Activated CD4-positive, alpha-beta T cell treated with anti-CD3 and anti-CD28 coated beads for 36 hours (primary cell): ENCODE results near the gene ARMC6. TPM values are rescaled to one million over a fixed set of nuclear protein-coding genes. Genes with fewer than 3 reads are reported as not detected.
A peak's percentile ranks its signal among the peaks of the same experiment; 100 is the strongest.

ENCODE experiments used
- ATAC-seq: fragments of 200-7000 bp; cut with Tn5 transposase; one replicate; pipeline ENCODE4 v1.10.0; 2021; ENCODE audit warnings: mild to moderate bottlenecking, moderate library complexity
- CTCF ChIA-PET: fragments of 350-600 bp; sonication (Branson Sonifier 250); formaldehyde crosslinking; loops from one replicate; lab custom pipeline; 2021; ENCODE audit warnings: antibody characterized with exemption; lab: Charles Lee
- POLR2A ChIA-PET: fragments of 350-600 bp; sonication (Branson Sonifier 250); formaldehyde crosslinking; loops from one replicate; lab custom pipeline; 2021; ENCODE audit warnings: antibody characterized with exemption, inconsistent platforms; lab: Charles Lee
- DNase-seq: peaks from one replicate; pipeline ENCODE4 v3.0.0-alpha.2; 2020
- H3K27ac Mint-ChIP-seq: one replicate; pipeline ENCODE4 v1.8.0; 2021; ENCODE audit warnings: mixed read lengths
- H3K27me3 Mint-ChIP-seq: one replicate; pipeline ENCODE4 v1.8.0; 2021; ENCODE audit warnings: mixed read lengths
- H3K36me3 Mint-ChIP-seq: one replicate; pipeline ENCODE4 v1.8.0; 2021; ENCODE audit warnings: low read depth, mixed read lengths
- H3K4me1 Mint-ChIP-seq: one replicate; pipeline ENCODE4 v1.8.0; 2021; ENCODE audit warnings: mixed read lengths
- H3K4me3 Mint-ChIP-seq: one replicate; pipeline ENCODE4 v1.8.0; 2021; ENCODE audit warnings: mild to moderate bottlenecking, moderate library complexity, mixed read lengths
- H3K9me3 Mint-ChIP-seq: one replicate; pipeline ENCODE4 v1.8.0; 2021; ENCODE audit warnings: low read depth, mixed read lengths
- intact Hi-C, 2 experiments: fragments of 100-400 bp; cut with DNase I in 1 of 2; cut with micrococcal nuclease in 1 of 2; formaldehyde crosslinking; loops; one replicate each; pipeline versions ENCODE4 v1.14.2 to v1.15.1; 2022 to 2024; cut with DNase I, micrococcal nuclease
- total RNA-seq, 2 experiments: library from RNA; stranded (reverse); gene quantifications; one replicate each; pipeline ENCODE4 v1.2.3, GENCODE V29; 2021

The ARMC6 gene
- total RNA-seq, 2 experiments from 2014 or later = 33.0 to 40.8 TPM

DNA sequence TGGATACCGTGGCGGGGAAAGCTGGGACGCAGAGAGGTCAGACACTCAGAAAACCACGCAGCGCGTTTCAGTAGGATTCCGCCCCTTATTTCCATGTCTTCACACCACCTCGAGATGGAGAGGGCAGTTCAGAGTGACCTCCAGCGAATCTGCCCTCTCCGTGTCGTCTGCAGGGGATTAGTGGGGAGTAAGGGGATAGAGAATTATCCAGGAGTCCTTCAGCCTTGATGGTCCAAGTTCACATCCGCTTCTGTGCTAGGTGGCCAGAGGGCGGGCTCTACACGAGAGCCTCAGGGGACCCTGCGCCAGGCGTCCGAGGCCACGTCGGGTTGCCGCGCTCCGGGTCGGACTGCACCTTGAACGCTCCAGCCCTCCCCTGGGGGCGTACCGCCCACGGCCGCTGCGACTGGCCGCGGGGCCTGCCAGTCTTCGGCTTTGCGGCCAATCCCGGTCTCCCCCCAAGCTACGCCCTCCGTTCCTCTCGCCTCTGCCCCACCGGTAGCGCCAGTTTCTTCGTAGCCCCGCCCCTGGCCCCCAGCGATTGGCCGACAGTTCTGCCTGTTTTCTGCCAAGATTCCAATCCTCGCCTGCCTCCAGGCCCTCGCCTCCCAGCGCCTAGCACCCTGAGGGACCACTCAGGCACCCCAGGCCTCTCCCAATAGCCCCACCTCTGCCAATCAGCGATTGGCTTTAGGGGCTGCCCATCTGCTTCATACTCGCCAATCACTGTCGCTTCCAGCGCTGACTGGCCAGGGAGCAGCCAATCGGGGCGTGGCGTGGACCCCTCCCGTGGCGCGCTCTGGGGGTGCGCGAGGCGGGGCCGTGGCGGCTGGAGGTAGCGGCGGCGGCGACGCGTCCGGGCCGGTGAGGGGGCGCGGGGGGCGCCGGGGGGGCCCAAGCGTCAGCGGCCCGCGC, 30.0 kb downstream of the ARMC6 start, which contains the start of gene SLC25A42:
SLC25A42 (plus strand) TSS at position 812 of the 915 bp plus-strand sequence. CDS start 32,131 bp downstream, outside the sequence.
- intact Hi-C loops = loop anchor here (1.0 to 10.0 kb wide), 17 partner anchors 30 to 541 kb away; partner anchors contain the start of genes ARMC6 (in 2 of the 2), SUGP2 (in 2 of the 2), TMEM161A (in 2 of the 2) and BORCS8 (in 1 of the 2)
- H3K27me3 Mint-ChIP-seq = no peaks in the 10 kb centered on the region
- ChIA-PET POLR2A (interaction anchor here (0.5 to 0.8 kb wide), 3 partner anchors 24 to 67 kb away, joined by 3 read pairs; no protein-coding TSS in a partner anchor), CTCF (interaction anchor here (0.7 to 1.7 kb wide), 6 partner anchors 9 to 735 kb away, joined by 3 to 6 read pairs (median 3); no protein-coding TSS in a partner anchor)
- ATAC-seq = peak; percentile 96
- H3K4me1 Mint-ChIP-seq = peaks cover 34% of the 10 kb centered on the region
- DNase-seq = peak; percentile 99
- H3K27ac Mint-ChIP-seq = peak within 1 kb of the TSS; percentile 85
- no peaks in the 10 kb centered on the region for H3K9me3 Mint-ChIP-seq
- peak within 1 kb of the TSS; percentile 75 for H3K4me3 Mint-ChIP-seq
- H3K36me3 Mint-ChIP-seq = no peaks in the 10 kb centered on the region

DNA sequence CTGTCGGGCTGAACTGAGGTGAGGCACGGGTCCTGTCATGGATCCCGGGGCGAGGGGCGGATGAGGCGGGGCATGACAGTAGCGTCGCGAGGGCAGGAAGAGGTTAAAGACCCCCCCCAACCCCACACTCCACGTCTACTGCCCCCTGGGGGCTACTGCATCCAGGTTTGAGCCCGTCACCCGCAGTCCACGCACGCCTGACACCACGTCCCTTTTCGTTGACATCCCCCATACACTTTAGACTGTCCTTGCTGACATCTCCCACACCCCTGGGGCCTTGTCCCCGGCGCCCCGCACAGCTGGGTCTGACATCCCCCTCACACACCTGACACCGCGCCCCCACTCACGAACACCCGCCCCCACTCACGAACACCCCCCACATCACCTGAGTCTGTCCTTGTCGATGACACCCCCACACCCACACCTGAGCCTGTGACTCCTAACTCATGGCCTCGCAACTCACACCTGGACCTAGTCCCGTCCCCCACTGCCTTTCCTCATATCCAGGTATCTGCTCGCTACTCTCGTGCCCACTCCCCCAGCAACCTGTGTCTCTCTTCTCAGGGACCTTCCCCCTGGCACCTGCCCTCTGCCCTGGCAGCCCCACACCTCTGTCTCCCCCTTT, 30.8 kb downstream of the ARMC6 start:
- H3K27ac Mint-ChIP-seq = peak overlapping the region; percentile 62
- POLR2A ChIA-PET = no interaction called here
- intact Hi-C loops = loop anchor here in 1 of 2 experiments (5.0 to 10.0 kb wide), 2 partner anchors 477 to 531 kb away; partner anchors contain the start of gene REX1BD
- H3K36me3 Mint-ChIP-seq = no peaks in the 10 kb centered on the region
- no peaks in the 10 kb centered on the region for H3K9me3 Mint-ChIP-seq
- CTCF ChIA-PET = interaction anchor here (1.0 to 1.7 kb wide), 4 partner anchors 24 to 111 kb away, joined by 3 to 6 read pairs (median 4); no protein-coding TSS in a partner anchor
- DNase-seq = no peak
- H3K4me3 Mint-ChIP-seq = peak overlapping the region; percentile 75
- H3K4me1 Mint-ChIP-seq = peaks cover 36% of the 10 kb centered on the region
- no peaks in the 10 kb centered on the region for H3K27me3 Mint-ChIP-seq
- peak; percentile 13 for ATAC-seq

DNA sequence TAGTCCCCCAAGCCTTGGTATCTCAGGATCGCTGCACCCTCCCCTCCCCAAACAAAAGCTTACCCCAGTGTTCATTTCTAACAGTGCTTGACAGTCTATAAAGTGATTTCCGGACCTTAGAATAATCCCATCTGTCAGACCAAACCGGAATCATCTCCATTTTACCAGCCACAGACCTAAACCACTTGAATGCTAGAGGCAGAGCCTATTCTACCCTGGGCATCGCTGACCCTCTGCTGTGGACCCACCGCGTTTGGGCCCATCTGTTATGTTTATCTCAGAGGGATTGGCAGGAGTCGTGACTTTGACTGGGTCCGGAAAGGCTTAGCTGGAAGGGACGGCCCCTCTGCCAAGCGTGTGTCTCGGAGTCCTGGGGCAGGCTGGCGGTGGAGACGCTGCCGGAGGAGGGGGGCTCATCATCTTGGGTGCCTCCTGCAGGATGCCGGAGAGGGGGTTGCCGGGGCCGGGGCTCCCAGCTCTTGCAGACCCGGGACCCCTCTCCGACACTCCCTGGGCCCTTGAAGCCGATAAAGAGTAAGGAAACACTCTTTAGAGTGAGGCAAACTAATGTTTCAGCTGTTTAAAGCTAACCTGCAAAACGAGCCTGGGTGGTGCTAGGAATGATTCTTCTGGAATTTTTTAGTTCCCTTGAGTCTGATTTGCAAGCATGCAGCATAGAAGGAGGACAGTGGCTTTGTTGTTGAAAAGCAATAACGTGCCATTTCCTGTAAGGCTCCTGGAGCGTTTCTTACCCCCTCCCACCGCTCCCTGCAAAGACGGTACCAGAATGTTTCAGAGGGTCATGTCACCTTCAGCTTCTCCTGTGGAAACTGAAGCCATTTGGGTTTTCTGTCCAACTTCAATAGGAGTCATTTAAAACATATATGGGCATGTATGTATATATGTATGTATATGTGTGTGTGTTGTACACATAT, 31.7 kb downstream of the ARMC6 start:
- no peak for ATAC-seq
- POLR2A ChIA-PET = no interaction called here
- peaks cover 40% of the 10 kb centered on the region for H3K4me1 Mint-ChIP-seq

DNA sequence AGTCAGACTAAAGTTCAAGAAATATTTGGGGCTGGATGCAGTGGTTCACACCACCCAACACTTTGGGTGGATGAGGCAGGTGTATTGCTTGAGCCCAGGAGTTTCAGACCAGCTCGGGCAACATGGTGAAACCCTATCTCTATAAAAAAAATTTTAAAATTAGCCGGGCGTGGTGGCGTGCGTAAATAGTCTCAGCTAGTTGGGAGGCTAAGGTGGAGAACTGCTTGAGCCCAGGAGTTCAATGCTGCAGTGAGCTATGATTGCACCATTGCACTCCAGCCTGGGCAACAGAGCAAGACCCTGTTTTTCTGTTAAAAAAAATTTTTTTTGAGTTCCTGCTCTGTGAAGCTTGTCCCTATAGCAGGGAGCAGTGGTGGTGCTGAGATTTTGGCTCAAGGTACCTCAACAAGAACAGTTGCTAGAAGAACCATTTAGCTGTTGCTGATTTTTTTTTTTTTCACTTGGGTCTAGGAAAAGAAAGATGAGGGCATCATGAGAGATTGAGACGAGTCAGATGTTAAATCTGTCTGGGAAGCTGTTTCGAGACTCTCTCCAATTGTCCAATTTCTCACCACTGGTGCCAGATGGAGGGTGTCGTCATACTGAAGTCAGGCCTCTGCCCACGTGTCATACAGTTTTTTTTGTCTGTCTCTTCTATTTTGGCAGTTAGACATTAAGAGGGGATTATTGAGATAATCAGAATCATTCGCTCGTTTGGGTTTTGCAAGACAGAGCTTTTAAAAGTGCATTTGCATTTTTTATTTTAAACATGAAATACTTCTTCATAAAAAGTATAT, 34.1 kb downstream of the ARMC6 start:
- Mint-ChIP-seq H3K27me3 (no peaks in the 10 kb centered on the region), H3K27ac (no peak overlapping the region), H3K9me3 (no peaks in the 10 kb centered on the region), H3K36me3 (no peaks in the 10 kb centered on the region), H3K4me1 (peaks cover 32% of the 10 kb centered on the region), H3K4me3 (no peak overlapping the region)
- no peak for ATAC-seq
- DNase-seq = no peak
- intact Hi-C loops = loop anchor here in 1 of 2 experiments (10.0 kb wide), 1 partner anchor 527 kb away; no protein-coding TSS in a partner anchor
- POLR2A ChIA-PET = interaction anchor here (0.6 kb wide), 1 partner anchor 379 kb away, joined by 3 read pairs; no protein-coding TSS in a partner anchor
- CTCF ChIA-PET = interaction anchor here (0.8 to 1.0 kb wide), 2 partner anchors 18 to 81 kb away, joined by 3 read pairs; no protein-coding TSS in a partner anchor

More for the DNA sequence above, 31.7 kb downstream of the ARMC6 start:
- no peaks in the 10 kb centered on the region for H3K27me3 Mint-ChIP-seq
- intact Hi-C loops = loop anchor here in 1 of 2 experiments (5.0 to 10.0 kb wide), 2 partner anchors 478 to 530 kb away; partner anchors contain the start of gene REX1BD
- DNase-seq = peak; percentile 65
- H3K9me3 Mint-ChIP-seq = no peaks in the 10 kb centered on the region
- peak overlapping the region; percentile 62 for H3K27ac Mint-ChIP-seq
- CTCF ChIA-PET = interaction anchor here (1.0 to 1.5 kb wide), 3 partner anchors 25 to 110 kb away, joined by 3 to 4 read pairs (median 3); no protein-coding TSS in a partner anchor
- H3K4me3 Mint-ChIP-seq = peak overlapping the region; percentile 75
- H3K36me3 Mint-ChIP-seq = no peaks in the 10 kb centered on the region

DNA sequence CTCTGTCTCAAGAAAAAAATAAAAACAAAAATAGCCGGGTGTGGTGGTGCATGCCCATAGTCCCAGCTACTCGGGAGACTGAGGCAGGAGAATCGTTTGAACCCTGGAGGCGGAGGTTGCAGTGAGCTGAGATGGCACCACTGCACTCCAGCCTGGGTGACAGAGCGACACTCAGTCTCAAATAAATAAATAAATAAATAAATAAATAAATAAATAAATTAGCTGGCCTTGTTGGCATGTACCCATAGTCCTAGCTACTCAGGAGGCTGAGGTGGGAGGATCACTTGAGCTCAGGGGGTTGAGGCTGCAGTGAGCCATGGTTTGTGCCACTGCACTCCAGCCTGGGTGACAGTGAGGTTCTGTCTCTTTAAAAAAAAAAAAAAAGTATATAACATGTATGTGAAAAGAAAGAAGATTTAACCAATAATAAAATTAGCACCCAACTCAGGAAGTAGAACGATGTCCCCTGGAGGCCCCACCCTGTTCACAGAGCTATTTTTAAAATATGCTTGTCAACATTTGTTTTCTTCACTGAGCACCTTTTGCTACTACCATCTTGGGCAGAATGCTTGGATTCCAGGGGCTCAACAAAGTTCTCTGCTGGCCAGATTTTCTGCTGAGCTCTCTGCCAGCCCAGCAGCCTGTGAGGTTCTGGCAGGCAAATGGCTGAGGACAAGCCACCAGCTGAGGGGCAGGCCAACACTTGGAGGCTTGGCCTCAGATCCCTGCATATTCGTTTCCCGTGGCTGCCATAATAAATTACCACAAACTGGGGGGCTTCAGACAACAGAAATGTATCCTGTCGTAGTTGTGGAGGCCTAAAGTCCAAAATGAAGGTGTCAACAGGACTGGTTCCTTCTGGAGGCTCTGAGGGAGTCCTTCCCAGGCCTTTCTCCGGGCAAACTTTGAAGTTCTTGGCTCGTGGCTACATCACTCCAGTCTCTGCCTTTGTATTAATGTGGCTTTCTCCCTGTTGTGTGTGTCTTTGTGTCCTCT, 35.6 kb downstream of the ARMC6 start:
- Mint-ChIP-seq H3K27ac (no peak overlapping the region), H3K36me3 (peaks cover 2% of the 10 kb centered on the region), H3K9me3 (no peaks in the 10 kb centered on the region), H3K4me1 (peaks cover 23% of the 10 kb centered on the region), H3K4me3 (no peak overlapping the region), H3K27me3 (no peaks in the 10 kb centered on the region)
- intact Hi-C loops = loop anchor here in 1 of 2 experiments (10.0 kb wide), 1 partner anchor 526 kb away; no protein-coding TSS in a partner anchor
- ATAC-seq = no peak
- DNase-seq = no peak
- ChIA-PET CTCF (interaction anchor here (0.7 kb wide), 1 partner anchor 32 kb away, joined by 3 read pairs; no protein-coding TSS in a partner anchor), POLR2A (no interaction called here)

DNA sequence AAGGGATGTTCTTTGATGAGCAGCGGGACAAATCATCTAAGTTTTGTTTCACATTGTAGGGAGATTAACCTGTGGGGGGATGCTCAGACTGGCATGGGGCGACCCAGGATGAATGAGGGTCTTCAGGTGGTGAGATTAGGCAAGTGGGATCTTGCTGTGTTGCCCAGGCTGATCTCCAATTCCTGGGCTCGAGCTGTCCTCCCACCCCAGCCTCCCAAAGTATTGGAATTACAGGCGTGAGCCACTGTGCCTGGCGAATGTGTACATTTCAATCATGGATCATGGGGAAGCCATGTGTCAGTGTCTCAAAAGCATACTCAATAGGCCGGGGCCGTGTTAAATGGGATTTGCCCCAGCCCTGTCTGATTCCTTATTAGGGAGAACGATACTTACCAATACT, 38.5 kb downstream of the ARMC6 start:
- no peak for DNase-seq
- ChIA-PET CTCF (no interaction called here), POLR2A (no interaction called here)
- H3K9me3 Mint-ChIP-seq = no peaks in the 10 kb centered on the region
- ATAC-seq = no peak
- peaks cover 18% of the 10 kb centered on the region for H3K4me1 Mint-ChIP-seq
- no peak overlapping the region for H3K4me3 Mint-ChIP-seq
- H3K36me3 Mint-ChIP-seq = peaks cover 2% of the 10 kb centered on the region
- intact Hi-C loops = no loop called here
- H3K27ac Mint-ChIP-seq = no peak overlapping the region
- H3K27me3 Mint-ChIP-seq = no peaks in the 10 kb centered on the region

DNA sequence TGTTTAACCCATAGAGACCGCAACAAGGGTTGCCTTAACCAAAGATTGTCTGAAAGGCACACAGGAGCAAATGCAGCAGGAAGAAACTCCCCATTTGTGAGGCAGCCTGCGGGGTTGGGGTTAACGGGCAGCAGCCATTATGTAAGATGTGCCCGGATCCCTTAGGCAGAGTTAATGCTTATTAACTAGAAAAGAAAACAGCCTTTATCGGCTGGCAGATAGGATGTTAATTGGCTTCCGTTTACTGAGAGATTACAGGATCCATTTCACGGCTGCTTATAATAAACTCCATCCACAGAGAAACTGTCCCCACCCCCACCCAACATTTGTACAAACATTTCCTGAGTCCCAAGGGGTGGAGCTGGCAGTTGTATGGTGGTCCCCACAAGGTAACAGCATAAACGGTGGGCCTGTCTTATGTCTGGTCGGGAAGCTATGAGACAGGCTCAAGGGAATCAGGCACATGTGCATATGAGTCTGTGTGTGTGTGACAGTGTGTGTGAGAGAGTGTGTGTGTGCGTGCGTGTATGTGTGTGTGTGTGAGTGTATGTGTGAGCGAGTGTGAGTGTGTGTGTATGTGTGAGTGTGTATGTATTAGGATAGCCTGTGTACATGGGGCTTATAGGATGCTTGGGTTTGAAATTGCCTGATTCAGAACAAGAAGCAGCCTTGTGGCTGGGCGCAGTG, 40.9 kb downstream of the ARMC6 start:
- DNase-seq = no peak
- H3K4me3 Mint-ChIP-seq = no peak overlapping the region
- H3K27me3 Mint-ChIP-seq = no peaks in the 10 kb centered on the region
- no peak overlapping the region for H3K27ac Mint-ChIP-seq
- peaks cover 9% of the 10 kb centered on the region for H3K4me1 Mint-ChIP-seq
- intact Hi-C loops = no loop called here
- no peaks in the 10 kb centered on the region for H3K9me3 Mint-ChIP-seq
- POLR2A ChIA-PET = no interaction called here
- CTCF ChIA-PET = no interaction called here
- no peak for ATAC-seq
- H3K36me3 Mint-ChIP-seq = peaks cover 3% of the 10 kb centered on the region

DNA sequence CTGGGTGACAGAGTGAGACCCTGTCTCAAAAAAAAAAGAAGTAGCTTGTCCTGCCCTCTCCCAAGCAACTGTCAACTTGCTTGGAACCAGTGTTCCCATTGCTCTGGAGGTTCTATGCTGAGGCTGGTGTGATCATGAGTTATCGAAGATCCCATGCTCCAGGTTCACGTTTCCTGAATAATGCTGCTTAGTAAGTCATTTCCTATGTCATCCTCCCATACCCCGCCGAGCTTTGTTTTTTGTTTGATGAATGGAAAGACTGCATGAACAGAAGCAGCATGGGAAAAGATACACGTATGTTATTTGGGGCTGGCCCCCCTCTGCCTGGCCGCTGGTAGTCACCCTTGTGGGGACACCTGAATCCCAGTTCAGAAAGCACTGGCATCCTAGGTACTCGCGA, 41.7 kb downstream of the ARMC6 start:
- DNase-seq (no peak), ATAC-seq (no peak)
- CTCF ChIA-PET = no interaction called here
- H3K36me3 Mint-ChIP-seq = peaks cover 6% of the 10 kb centered on the region
- no peaks in the 10 kb centered on the region for H3K27me3 Mint-ChIP-seq
- peaks cover 7% of the 10 kb centered on the region for H3K4me1 Mint-ChIP-seq
- POLR2A ChIA-PET = no interaction called here
- H3K4me3 Mint-ChIP-seq = no peak overlapping the region
- H3K9me3 Mint-ChIP-seq = no peaks in the 10 kb centered on the region
- intact Hi-C loops = no loop called here
- H3K27ac Mint-ChIP-seq = no peak overlapping the region

DNA sequence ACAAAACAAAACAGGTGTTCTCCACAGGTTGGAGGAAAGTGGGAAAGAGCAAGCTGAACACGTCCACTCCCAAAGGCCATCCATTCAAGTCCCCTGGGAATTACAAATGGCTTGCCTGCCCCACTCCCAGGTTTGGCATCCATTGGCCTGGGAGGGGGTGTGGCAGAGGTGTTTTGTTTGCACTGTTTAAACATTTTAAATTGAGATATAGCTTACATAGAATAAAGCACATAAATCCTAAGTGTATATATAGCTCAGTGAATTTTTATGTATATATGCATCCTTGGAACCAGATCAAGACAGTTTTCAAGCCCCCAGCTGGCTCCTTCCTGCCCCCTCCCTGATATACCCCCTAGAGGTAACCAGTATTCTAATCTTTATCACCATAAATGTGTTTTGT, 43.1 kb downstream of the ARMC6 start:
- Mint-ChIP-seq H3K27me3 (no peaks in the 10 kb centered on the region), H3K4me1 (peaks cover 7% of the 10 kb centered on the region), H3K27ac (no peak overlapping the region), H3K4me3 (no peak overlapping the region), H3K9me3 (no peaks in the 10 kb centered on the region), H3K36me3 (peaks cover 6% of the 10 kb centered on the region)
- ATAC-seq (no peak), DNase-seq (no peak)
- ChIA-PET POLR2A (no interaction called here), CTCF (no interaction called here)
- intact Hi-C loops = no loop called here
